GM19238 (cell line): ENCODE results near the gene EMD.
A peak's percentile ranks its signal among the peaks of the same experiment; 100 is the strongest.

ENCODE experiments used
- DNase-seq: peaks from one replicate; pipeline ENCODE4 v3.0.0; 2011; ENCODE audit warnings: low spot score; ENCODE audit not compliant: insufficient read length

Gene EMD

DNA sequence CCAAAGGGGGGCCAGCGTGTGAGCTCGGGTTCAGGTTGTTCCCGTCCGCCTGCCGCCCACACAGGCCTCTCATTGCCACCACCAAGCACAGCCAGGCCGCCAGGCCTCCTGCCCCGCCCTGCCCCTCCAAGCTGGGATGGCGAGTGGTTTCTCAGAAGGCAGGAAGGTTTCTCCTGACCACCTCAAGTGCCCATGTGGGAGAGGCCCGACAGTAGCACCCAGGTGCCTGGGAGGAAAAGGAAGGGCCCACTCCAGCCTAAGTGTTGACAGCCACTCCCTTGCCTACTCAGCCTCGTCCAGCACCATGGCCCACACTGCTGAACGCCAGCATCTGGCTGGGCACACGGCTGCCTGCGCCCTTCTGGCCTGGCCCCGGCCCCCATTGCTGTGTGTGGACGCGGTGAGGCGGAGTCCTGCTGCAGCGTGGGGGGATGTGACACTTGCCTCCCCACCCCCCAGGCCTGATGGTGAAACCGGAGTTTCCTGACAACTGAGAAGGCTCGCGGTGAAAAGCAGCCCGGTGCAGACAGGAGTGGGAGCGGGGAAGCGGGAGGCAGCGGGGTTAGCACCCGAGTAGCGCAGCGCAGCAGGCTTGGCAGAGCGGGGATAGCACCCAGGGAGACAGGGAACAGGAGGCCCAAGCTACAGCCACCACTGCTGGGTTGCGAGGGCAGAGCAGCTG, 23.9 kb upstream of the EMD start:
- DNase-seq, result no peak

DNA sequence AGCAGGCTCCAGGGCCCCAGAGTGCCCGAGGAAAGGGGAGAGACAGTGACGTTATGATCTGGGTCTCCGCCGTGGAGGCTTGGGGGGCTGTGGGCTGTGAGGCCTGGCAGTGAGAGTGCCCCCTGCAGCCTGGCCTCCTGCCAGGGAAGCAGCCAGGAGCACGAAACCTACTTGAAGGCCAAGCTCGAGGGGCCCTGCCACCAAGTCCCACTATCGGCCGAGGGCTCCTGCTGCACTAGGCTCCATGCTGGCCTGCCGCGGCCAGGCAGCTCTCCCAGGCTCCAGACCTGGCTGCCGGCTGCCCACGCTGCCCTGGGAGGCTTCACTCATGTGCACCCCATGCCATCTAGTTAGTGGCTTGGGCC, 23.3 kb upstream of the EMD start:
- DNase-seq, result no peak

DNA sequence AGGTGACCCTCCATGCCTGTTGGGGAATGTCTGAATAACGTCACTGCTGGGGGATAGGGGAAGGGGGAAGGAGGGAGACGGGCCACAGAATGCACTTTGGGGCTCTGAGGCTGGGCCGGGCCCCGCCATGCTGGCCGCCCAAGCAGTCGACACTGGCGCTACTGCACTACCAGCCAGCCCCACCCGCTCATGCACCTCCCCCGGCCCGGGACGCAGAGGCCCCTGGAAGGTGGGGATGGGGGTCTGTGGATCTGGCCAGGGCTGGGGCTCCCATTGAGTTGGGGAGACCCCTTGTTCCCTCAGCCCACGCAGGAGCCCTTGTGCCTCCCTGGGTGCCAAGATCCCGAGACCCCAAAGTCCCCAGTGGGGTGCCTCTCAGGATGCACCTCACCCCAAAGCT, 22.5 kb upstream of the EMD start:
- no peak for DNase-seq

DNA sequence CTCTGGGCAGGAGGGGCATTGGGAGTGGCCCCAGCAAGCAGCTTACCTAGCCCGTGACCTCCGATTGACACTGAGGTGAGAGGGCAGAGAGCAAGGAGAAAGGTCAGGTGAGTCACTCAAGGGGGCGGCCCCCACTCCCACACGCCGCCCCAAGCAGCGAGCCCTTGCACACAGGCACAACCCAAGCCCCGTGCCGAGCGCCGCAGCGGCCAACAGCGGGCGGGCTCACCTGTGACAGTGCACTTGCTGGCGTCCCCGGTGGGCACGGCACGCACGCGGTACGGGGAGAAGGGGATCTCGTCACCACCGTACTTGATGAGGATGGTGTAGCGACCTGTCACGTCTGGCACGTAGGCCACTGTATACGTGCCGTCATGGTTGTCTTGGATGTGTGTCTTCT, 21.9 kb upstream of the EMD start:
- no peak for DNase-seq

DNA sequence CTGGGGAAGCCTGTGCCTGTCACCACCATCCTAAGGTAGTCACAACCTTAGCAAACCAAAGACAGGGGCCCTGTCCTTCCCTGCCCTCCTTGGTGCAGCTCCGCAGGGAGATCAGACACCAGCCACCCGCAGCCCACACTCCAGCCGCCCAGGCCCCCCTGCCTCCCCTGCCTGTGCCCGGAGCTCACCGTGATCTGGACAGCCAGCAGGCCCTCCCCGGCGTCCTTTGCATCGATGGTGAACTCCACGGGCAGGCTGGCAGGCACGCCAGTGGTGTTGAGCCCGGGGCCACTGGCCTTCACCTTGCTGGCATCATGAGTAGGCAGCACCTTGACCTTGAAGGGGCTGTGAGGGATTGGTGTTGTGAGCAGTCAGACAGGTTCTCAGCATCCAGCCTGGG, 21.1 kb upstream of the EMD start:
- DNase-seq, result no peak

DNA sequence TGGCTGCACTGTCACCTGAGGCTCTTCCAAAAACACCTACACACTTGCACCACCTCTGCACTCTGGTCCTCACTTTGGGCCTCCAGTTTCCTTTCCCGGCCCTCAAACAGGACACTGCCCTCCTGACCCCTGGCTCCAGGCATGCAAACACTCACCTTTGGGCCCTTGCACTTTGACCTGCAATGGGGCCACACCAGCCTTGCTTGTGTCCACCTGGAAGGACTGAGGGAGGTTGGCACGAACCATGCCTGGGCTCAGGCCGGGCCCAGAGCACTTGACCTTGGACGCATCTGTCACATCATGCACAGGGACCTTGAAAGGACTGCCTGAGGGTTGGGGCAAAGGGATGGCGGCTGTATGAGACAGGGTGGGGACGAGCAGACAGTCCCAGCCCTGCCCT, 20.3 kb upstream of the EMD start:
- DNase-seq, result no peak

DNA sequence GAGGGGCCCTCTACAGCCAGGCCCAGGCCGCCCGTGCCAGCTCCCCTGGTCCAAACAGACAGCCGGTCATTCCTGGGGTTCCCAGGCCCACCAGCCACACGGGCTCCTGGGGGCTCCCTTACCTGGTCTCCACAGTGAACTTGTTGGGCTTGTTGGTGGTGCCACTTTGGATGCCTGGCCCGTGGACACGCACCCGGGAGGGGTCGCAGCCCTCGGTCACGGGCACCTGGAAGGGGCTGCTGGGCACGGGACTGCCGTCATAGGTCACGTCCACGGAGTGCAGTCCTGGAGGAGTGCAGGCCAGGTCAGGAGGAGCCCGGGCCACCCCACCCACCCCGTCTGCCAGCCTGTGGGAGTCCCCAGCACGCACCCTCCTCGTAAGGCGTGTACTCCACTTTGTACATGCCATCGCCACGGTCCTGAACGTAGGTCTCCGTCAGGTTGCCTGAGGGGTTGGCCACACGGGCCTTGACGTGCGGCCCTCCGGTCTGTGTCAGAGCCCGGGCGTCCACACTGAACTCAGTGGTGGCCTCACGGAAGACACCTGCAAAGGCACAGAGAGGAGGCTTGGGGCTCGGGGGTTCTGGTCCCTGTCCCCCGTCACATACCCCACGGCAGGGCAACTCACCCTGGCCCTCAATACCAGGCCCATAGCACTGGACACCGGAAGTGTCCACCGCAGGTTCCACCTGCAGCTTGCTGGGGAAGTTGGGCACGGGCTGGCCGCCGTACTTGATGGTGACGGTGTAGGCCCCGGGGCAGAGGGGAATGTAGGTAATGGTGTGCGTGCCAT, 19.5 kb upstream of the EMD start:
- DNase-seq, result no peak

DNA sequence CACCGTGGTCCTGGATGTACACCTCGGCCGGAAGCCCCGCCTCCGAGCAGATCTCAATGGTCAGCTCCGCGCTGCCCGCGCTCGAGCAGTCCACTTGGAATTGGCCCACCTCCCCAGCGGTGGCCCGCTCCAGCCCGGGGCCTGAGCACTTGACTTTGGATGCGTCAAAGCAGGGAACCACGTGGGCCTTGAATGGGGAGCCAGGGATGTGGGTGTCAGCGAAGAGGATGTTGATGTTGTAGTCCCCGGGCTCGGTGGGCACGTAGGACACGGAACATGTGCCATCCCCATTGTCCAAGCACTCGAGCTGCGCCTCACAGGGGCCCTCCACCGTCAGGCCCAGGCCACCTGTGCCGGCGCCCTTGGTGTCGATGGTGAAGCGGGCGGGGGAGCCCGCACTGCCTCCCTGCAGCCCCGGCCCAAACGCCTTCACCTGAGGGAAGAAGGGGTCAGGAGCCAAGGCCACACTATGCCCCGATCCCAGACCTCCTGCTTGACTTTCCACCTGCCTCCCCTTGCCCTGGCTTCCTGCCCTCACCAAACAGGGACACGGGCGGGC, 18.9 kb upstream of the EMD start:
- DNase-seq, result no peak

DNA sequence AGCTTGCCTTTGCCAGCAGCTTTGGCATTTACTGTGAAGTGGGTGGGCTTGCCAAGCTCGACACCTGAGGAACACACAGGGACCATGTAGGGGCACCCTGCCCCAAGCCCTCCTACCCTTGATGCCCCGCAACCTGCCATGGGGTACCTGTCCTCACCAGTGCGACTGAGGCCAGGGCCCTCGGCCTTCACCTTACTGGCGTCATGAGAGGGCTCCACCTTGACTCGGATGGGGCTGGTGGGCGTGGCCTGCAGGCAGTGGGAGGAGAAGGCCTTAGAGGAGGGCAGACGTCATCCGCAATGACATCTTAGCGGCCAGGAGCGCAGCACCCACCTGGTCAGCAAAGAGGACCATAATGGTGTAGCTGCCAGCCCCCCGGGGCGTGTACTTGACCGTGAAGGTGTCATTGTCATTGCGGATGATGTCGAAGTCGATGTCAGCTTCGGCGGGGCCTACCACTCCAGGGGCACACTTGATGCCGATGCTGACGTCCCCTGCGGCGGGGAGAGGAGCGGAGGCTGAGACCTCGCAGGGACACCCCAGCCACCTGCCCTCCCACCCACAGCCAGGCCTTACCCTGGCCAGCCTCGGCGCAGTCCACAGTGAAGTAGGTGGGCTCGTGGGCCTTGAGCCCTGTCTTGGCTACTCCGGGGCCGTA, 16.9 kb upstream of the EMD start:
- DNase-seq, result no peak

DNA sequence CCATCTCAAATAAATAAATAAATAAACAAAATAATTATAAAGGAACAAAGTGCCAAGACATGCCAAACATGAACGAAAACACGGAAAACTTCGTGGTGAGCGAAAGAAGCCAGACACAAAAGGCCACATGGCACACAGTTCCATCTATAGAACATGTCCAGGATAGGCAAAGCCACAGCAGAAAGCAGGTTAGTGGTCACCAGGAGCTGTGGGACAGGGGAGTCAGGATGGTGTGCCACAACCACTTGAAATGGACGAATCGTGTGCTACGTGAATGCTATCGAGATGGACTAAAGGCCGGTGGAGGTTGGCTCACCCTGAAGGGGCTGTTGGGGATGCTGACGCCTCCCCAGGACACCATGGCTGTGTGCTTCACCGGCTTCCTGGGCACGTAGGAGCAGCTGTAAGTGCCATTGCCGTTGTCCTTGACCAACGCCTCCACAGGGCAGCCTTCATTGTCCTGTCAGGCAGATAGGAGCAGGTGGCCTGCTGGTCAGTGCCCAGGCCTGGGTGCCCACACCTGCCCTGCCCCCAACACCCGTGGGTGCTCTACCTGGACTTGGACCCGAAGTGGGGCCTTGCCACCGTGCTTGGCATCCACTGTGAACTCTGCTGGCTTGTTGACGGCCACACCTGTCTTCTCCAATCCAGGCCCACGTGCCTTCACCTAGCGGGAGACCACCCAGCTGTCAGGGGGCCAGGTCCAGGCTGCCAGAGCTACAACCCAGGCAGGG, 15.2 kb upstream of the EMD start:
- no peak for DNase-seq

DNA sequence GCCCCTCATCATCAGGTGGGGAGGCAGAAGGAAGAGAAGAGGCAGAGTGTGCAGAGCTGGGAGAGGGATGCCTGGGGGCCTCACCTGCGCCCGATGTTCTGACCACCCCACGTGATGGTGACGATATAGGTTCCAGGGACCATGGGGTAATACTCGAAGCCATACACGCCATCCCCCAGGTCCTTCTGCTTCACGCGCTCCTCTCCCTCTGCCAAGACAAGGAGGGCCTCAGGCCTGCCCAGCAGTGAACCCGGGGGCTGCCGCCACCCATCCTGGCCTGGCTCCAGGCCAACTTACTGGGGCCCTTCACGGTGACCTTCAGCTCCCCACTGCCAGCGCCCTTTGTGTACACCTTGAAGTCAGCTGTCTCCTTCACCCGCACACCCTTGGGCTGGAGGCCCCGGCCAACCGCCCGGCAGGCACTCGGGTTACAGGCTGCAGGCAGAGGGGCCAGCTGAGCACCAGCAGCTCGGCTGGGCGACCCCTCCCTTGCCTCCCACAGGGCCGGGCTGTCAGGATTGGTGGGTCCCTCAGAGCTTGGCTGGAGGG, 14.0 kb upstream of the EMD start:
- no peak for DNase-seq

DNA sequence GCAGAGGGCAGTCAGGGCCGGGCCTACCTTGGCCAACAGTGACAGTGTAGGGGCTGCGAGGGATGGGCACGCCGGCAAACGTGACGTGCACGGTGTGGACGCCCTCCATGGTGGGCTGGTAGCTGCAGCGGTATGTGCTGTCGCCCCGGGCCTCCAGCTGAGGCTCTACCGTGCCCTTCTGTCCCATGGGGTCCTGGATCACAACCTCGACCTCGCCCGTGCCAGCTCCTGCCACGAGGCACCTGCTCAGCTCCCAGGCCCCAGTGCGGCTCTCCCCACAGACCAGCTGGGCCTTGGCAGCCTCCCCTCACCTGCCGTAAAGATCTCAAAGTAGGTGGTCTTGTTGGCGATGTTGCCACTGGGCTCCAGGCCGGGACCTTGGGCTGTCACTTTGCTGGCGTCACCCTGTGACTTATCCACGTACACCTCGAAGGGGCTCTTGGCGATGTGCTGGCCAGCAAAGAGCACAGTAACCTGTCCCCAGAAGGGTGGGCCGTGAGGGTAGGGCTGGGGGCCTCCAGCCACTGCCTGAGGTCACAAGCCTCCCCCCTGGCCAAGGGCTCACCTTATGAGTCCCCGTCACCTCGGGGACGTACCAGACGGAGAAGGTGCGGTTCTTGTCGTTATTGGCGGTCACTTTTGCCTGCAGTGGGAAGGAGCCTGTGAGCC, 13.0 kb upstream of the EMD start:
- DNase-seq, result no peak

DNA sequence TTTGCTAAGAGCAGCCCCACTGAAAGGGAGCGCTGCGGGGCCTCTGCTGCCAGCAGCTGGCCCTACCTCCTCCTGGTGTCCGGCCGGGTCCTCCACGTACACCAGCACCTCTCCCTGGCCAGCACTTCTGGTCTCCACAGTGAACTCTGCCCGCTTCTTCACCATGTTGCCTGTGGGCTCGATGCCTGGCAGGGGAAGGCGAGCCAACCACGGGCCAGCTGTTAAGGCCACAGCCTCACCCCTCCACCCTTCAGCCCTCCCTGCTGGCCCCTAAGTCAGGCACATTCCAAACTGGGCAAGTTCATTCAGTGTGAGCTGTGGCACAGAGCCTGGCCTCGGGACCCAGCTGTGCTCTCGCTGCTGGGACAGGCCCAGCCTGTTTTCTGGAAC, 12.4 kb upstream of the EMD start:
- no peak for DNase-seq

DNA sequence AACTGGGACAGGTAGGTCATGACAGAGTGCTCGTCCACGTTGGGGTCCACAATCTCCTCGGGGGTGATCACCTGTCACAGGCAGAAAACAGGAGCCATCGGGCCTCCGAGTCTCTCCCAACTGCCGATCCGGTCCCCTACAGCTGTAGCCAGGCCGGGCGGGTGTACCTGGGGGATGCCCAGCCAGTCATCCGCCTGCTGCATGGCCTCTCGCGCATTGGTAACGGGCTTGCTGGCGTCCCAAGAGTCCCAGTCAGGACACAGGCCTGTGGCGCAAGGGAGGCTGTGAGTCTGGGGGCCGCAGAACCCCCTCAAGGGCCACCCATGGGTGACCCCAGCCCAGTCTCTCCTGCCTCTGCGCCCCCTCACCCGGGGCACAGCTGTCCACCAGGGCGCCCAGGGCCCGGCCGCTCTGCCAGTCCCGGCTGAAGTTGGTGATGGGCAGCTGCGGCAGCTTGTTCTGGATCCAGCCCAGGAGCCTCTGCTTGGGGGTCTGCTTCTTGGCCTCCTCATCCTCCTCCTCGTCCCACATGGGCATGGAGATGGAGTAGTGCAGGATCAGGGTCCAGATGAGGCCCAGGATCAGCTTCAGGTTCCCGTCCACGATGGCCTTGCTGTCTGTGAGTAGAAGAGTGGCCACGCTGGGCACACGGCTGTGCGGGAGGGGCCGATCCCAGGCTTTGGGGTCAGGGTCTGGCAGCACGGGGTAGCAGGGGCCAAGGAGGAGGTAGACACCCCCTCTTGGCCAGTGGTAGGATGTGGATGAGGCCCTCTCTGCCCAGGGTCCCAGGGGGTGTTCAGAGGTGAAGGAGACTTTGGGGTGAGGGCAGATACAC, 11.4 kb upstream of the EMD start:
- DNase-seq, result no peak

DNA sequence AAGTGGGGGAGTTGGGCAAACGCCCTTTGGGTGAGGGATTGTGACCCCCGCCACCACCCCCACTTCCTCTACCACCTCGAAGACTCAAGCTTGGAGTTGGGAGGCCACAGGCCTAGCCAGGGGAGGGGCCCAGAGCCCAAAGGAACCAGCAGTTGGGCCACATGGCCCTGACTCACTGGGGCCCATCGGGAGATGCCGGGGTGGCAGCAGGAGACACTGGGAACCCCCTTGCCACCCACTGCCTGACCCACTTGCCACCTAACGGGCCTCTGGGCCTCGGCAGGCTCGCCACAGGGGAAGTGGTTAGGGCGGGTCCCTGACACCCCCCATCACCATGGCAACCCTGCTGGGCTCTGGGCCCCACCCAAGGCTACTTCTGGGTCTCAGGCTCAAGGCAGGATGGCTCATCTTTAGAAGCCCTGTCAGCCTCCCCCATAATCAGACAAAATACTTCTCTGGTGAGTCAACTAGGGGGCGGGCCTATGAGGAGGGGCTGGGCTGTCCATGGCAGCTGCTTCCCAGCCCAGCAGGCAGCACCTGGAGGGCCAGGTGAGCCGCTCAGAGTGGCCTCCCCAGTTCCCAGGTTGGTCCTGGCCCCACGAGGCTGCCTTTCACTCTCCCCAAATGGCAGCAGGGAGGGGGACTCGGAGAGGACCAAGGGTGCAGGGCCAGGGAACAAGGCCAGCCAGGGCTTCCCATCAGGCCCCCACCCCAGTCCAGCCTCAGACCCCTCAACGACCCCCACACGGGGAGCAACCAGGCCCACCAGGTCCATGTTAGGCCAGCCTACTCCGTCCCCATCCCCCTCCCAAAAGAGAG, 10.3 kb upstream of the EMD start:
- peak; percentile 58 for DNase-seq

DNA sequence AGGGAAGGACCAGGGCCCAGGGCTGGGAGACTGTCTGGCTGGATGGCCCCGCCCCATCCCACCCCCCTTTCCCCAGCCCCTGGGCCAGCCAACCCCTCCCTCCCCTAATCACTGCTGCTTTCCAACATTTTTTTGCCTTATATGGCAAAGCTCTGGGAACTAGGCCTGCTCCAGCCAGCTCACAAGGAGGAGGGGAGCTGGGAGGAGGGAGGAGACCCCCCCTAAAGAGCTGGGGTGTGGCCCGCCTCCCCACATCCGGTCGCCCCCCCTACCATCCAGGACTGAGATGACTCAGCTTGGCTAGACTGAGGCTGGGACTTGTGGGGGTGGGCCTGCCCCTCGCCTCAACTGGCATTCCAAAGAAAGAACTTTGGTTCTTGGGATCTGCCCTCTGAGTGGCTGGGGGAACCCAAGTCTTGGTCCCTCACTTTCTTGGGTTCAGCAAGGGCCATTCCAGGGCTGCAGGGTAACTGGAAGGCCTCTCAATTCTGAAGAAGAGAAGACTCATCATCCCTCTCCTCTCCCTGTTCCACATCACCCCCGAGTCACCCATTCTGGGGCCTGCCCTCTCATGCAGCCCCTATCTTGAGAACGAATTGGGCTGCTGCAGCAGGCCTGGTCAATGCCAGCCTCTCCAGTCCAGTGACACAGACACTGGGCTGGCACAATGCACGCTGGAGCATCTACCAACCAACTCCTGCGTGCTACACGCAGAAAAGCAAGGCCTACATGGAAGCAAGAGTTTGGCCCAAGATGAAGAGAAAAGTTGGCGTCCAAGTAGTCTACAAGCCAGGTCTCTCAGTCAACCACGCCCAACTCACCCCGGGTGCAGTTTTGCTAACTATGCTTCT, 9.4 kb upstream of the EMD start:
- peak; percentile 56 for DNase-seq

DNA sequence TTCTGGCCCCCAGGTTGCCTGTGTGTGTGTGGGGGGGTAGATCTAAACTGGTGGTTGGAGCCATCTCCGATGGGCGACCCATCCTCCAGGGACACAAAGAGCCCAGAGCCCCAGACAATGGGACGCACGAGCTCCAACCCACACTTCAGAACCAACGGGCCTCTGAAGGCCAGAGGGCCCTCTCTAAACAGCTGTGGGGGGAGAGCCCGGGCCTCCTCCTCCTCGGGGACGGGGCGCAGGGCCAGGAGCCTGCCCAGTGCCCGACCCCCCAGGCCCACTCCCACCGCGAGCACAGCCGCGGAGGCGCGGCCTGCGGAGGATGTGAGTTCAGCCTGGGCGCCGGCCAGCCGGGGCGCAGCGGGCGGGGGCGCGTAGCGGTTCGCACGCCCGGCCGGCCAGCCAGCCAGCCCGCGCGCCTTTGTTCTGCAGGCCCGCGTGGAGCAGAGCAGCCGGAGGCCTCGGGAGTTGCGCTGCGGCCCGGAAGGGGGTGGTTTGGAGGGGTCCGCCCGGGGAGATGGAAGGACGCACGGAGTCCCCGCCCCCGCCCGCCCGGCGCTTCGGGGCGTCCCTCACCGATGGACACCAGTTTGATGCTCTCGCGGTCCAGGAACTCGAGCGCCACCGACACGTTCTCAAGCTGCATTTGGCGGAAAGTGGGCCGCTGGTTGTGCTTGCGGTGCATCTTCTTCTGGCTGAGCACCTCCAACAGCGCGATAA, 8.6 kb upstream of the EMD start:
- DNase-seq, result no peak
